Upper lobe of left lung (tissue), 4 donors: ENCODE data around the gene TBC1D8.

Source experiments
- EP300 ChIP-seq, 4 donors: sonication (generic); formaldehyde crosslinking; IDR thresholded peaks; one replicate each; pipeline ENCODE4 v1.5.1; 2017; ENCODE audit warnings: antibody characterized with exemption in 4 of 4, control low read depth in 2 of 4
- POLR2A ChIP-seq, 4 donors: fragments of 450-650 bp; IDR thresholded peaks; one replicate each; pipeline ENCODE4 v1.5.1; 2016 to 2017; ENCODE audit warnings: antibody characterized with exemption in 4 of 4, mild to moderate bottlenecking in 2 of 4
- POLR2AphosphoS5 ChIP-seq, 2 donors: sonication (generic); formaldehyde crosslinking; IDR thresholded peaks; one replicate each; pipeline ENCODE4 v1.5.1; 2017; ENCODE audit warnings: antibody characterized with exemption in 2 of 2
- TF ChIP-seq, protein P1 (sequence below), 6 experiments: fragments of 450-650 bp in 4 of 6; fragments of 200-600 bp in 2 of 6; sonication (generic) in 2 of 6; IDR thresholded peaks; one replicate each; pipeline ENCODE4 v1.5.1; 2016 to 2019; ENCODE audit warnings: antibody characterized with exemption in 6 of 6

DNA sequence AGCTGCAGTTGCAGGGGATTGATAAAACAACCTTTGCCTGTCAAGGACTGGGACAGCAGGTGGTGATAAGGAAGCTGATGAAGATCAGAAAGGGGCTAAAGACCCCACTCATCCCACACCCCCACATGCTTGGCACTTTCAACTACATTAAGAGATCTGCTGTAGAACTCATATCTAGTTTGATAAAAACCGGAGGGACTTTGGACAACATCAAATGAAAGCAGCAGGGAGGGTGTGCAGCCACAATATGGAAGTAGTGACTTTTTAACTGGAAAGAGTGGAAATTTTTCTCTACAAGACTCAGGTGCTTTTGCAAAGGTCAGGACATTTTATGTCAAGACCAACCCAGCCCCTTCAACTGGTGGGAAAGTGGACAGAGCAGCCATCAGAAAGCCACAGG, 56.8 kb downstream of the TBC1D8 start:
- TF ChIP-seq, protein P1, sequence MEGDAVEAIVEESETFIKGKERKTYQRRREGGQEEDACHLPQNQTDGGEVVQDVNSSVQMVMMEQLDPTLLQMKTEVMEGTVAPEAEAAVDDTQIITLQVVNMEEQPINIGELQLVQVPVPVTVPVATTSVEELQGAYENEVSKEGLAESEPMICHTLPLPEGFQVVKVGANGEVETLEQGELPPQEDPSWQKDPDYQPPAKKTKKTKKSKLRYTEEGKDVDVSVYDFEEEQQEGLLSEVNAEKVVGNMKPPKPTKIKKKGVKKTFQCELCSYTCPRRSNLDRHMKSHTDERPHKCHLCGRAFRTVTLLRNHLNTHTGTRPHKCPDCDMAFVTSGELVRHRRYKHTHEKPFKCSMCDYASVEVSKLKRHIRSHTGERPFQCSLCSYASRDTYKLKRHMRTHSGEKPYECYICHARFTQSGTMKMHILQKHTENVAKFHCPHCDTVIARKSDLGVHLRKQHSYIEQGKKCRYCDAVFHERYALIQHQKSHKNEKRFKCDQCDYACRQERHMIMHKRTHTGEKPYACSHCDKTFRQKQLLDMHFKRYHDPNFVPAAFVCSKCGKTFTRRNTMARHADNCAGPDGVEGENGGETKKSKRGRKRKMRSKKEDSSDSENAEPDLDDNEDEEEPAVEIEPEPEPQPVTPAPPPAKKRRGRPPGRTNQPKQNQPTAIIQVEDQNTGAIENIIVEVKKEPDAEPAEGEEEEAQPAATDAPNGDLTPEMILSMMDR (IDR thresholded peaks at IDR 0.05): no peak
- TF ChIP-seq POLR2A (IDR thresholded peaks at IDR 0.05): no peak
- no peak for TF ChIP-seq EP300 (IDR thresholded peaks at IDR 0.05)
- TF ChIP-seq POLR2AphosphoS5 (IDR thresholded peaks at IDR 0.05): no peak
